Measurements from ENCODE around the gene MCU.
"Not testable (repeated sequence)": the region's sequence is repeated elsewhere in the genome, so short reads cannot be mapped to it uniquely, and the experiment has no call there.

MCU gene

GRCh38 chr10:72731916-72732419, 40.0 kb downstream of the MCU start:
- DNase-seq (ENCODE audit: low spot score): no peak

- DNase-seq (ENCODE audit: low spot score): no peak
Measured at GRCh38 chr10:72732521-72732920, 40.6 kb downstream of the MCU start.

- no peak for DNase-seq (ENCODE audit: low spot score)
Measured at GRCh38 chr10:72733989-72734388, 42.0 kb downstream of the MCU start.

- no peak for DNase-seq (ENCODE audit: low spot score)
Measured at GRCh38 chr10:72735288-72735936, 43.5 kb downstream of the MCU start.

GRCh38 chr10:72736176-72736827, 44.4 kb downstream of the MCU start:
- DNase-seq (ENCODE audit: low spot score): peak; percentile 9

- DNase-seq (ENCODE audit: low spot score): no peak
Measured at GRCh38 chr10:72736828-72737220, 44.9 kb downstream of the MCU start.

- not testable (repeated sequence) for DNase-seq (ENCODE audit: low spot score)
Measured at GRCh38 chr10:72737357-72737756, 45.4 kb downstream of the MCU start.

GRCh38 chr10:72738486-72738885, 46.5 kb downstream of the MCU start:
- no peak for DNase-seq (ENCODE audit: low spot score)

GRCh38 chr10:72740528-72740927, 48.6 kb downstream of the MCU start:
- DNase-seq (ENCODE audit: low spot score): peak; percentile 18

- no peak for DNase-seq (ENCODE audit: low spot score)
Measured at GRCh38 chr10:72742092-72742491, 50.1 kb downstream of the MCU start.

- DNase-seq (ENCODE audit: low spot score): no peak
Measured at GRCh38 chr10:72742797-72743196, 50.9 kb downstream of the MCU start.

GRCh38 chr10:72744566-72744965, 52.6 kb downstream of the MCU start:
- DNase-seq (ENCODE audit: low spot score): no peak

- DNase-seq (ENCODE audit: low spot score): no peak
Measured at GRCh38 chr10:72746426-72747363, 54.8 kb downstream of the MCU start.

- no peak for DNase-seq (ENCODE audit: low spot score)
Measured at GRCh38 chr10:72747521-72747920, 55.6 kb downstream of the MCU start.

- DNase-seq (ENCODE audit: low spot score): no peak
Measured at GRCh38 chr10:72753760-72754231, 61.9 kb downstream of the MCU start.

- DNase-seq (ENCODE audit: low spot score): no peak
Measured at GRCh38 chr10:72754275-72755032, 62.5 kb downstream of the MCU start.

- DNase-seq (ENCODE audit: low spot score): no peak
Measured at GRCh38 chr10:72756674-72757385, 64.9 kb downstream of the MCU start.

- DNase-seq (ENCODE audit: low spot score): no peak
Measured at GRCh38 chr10:72757732-72758131, 65.8 kb downstream of the MCU start.

- not testable (repeated sequence) for DNase-seq (ENCODE audit: low spot score)
Measured at GRCh38 chr10:72758930-72759329, 67.0 kb downstream of the MCU start.

GRCh38 chr10:72759584-72759983, 67.6 kb downstream of the MCU start:
- DNase-seq (ENCODE audit: low spot score): no peak

- no peak for DNase-seq (ENCODE audit: low spot score)
Measured at GRCh38 chr10:72761498-72761897, 69.6 kb downstream of the MCU start.
